Trophoblast cell (in vitro differentiated cells and primary cell): ENCODE measurements around the gene TSSK2.

Experiments used
- DNase-seq, 2 donors: peaks; one replicate each; pipeline ENCODE4 v3.0.0-alpha.2; 2016
- H2AFZ ChIP-seq: 2 replicates; pipeline ENCODE4 v1.6.1; 2013; ENCODE audit warnings: low read length, moderate library complexity, mild to moderate bottlenecking; ENCODE audit not compliant: insufficient read depth, poor library complexity
- H2AK5ac ChIP-seq: 2 replicates; pipeline ENCODE4 v1.6.1; 2013; ENCODE audit warnings: mild to moderate bottlenecking, low read length
- H2BK120ac ChIP-seq: 2 replicates; pipeline ENCODE4 v1.6.1; 2013; ENCODE audit warnings: low read length, mild to moderate bottlenecking, moderate library complexity; ENCODE audit not compliant: insufficient read depth, poor library complexity
- H2BK12ac ChIP-seq: 2 replicates; pipeline ENCODE4 v1.6.1; 2013; ENCODE audit warnings: mild to moderate bottlenecking, low read length, moderate library complexity
- H2BK5ac ChIP-seq: 2 replicates; pipeline ENCODE4 v1.6.1; 2013; ENCODE audit warnings: low read length, low read depth, moderate library complexity, mild to moderate bottlenecking; ENCODE audit not compliant: poor library complexity
- H3K14ac ChIP-seq: 2 replicates; pipeline ENCODE4 v1.6.1; 2013; ENCODE audit warnings: mild to moderate bottlenecking, low read length
- H3K18ac ChIP-seq: 2 replicates; pipeline ENCODE4 v1.6.1; 2013; ENCODE audit warnings: mild to moderate bottlenecking, low read length
- H3K23ac ChIP-seq: 2 replicates; pipeline ENCODE4 v1.6.1; 2013; ENCODE audit warnings: low read length
- H3K27ac ChIP-seq: 2 replicates; pipeline ENCODE4 v1.5.1; 2013; ENCODE audit warnings: low read depth, mild to moderate bottlenecking, inconsistent platforms, low read length, moderate library complexity
- H3K27me3 ChIP-seq: 2 replicates; pipeline ENCODE4 v1.6.1; 2013; ENCODE audit warnings: inconsistent platforms, mild to moderate bottlenecking, low read length, moderate library complexity; ENCODE audit not compliant: insufficient read depth
- H3K36me3 ChIP-seq, 2 experiments: 1 replicate in 1 of 2; 2 replicates in 1 of 2; pipeline ENCODE4 v1.6.1; 2013; ENCODE audit warnings: low read length in 2 of 2, mild to moderate bottlenecking in 2 of 2, moderate library complexity in 1 of 2; ENCODE audit not compliant: insufficient read depth in 2 of 2, control insufficient read depth in 1 of 2
- H3K4ac ChIP-seq: 2 replicates; pipeline ENCODE4 v1.6.1; 2013; ENCODE audit warnings: low read depth, mild to moderate bottlenecking, low read length, moderate library complexity
- H3K4me1 ChIP-seq, 2 experiments: 1 replicate in 1 of 2; 2 replicates in 1 of 2; pipeline ENCODE4 v1.6.1; 2013; ENCODE audit warnings: low read length in 2 of 2, mild to moderate bottlenecking in 2 of 2, moderate library complexity in 1 of 2; ENCODE audit not compliant: insufficient read depth in 2 of 2, control insufficient read depth in 1 of 2
- H3K4me2 ChIP-seq: 2 replicates; pipeline ENCODE4 v1.6.1; 2013; ENCODE audit warnings: inconsistent platforms, mild to moderate bottlenecking, low read length, moderate library complexity
- H3K4me3 ChIP-seq: 2 replicates; pipeline ENCODE4 v1.5.1; 2013; ENCODE audit warnings: mild to moderate bottlenecking, low read depth, low read length, inconsistent platforms
- H3K79me1 ChIP-seq: one replicate; pipeline ENCODE4 v1.6.1; 2013; ENCODE audit warnings: low read length
- H3K79me2 ChIP-seq: 2 replicates; pipeline ENCODE4 v1.6.1; 2013; ENCODE audit warnings: low read length, mild to moderate bottlenecking; ENCODE audit not compliant: control insufficient read depth, insufficient read depth, poor library complexity
- H3K9ac ChIP-seq: 2 replicates; pipeline ENCODE4 v1.6.1; 2013; ENCODE audit warnings: mild to moderate bottlenecking, low read length
- H3K9me3 ChIP-seq: 2 replicates; pipeline ENCODE4 v1.6.1; 2013; ENCODE audit warnings: low read depth, mild to moderate bottlenecking, control low read depth, inconsistent platforms, low read length; ENCODE audit not compliant: insufficient read depth
- H4K12ac ChIP-seq: 2 replicates; pipeline ENCODE4 v1.6.1; 2013; ENCODE audit warnings: low read depth, mild to moderate bottlenecking, low read length, moderate library complexity
- H4K8ac ChIP-seq: 2 replicates; pipeline ENCODE4 v1.6.1; 2013; ENCODE audit warnings: low read depth, mild to moderate bottlenecking, low read length, moderate library complexity
- H4K91ac ChIP-seq: one replicate; pipeline ENCODE4 v1.6.1; 2013; ENCODE audit warnings: low read depth, mild to moderate bottlenecking, low read length, moderate library complexity
- WGBS: extraction: QIAGEN DNeasy Blood & Tissue Kit; methylation state at CpG from one replicate; pipeline ENCODE4 v1.1.7; 2013; ENCODE audit warnings: missing lambda C conversion rate; ENCODE audit not compliant: insufficient read length, insufficient coverage; ENCODE audit errors: extremely low coverage; 5-methylcytosine and 5-hydroxymethylcytosine counted together

TSSK2 gene

GRCh38 chr22:19174106-19175025 lies 43.3 kb downstream of the TSSK2 start:
- H3K27ac ChIP-seq = peak overlapping the region; percentile 40
- no peak overlapping the region for H3K23ac ChIP-seq
- peaks cover 24% of the 10 kb centered on the region for H3K79me1 ChIP-seq
- H3K4me1 ChIP-seq = peaks cover 49 to 60% of the 10 kb centered on the region in 2 experiments
- no peak overlapping the region for H2AFZ ChIP-seq
- peaks cover 22 to 27% of the 10 kb centered on the region in 2 experiments for H3K36me3 ChIP-seq
- H3K79me2 ChIP-seq = peaks cover 25% of the 10 kb centered on the region
- no peak overlapping the region for H3K4ac ChIP-seq
- no peak overlapping the region for H2BK120ac ChIP-seq
- H4K12ac ChIP-seq = no peak overlapping the region
- H2BK5ac ChIP-seq = no peak overlapping the region
- no peak overlapping the region for H3K4me3 ChIP-seq
- WGBS = no CpG with 5 or more reads among the region's 14 CpGs
- H3K9ac ChIP-seq = no peak overlapping the region
- no peak overlapping the region for H3K4me2 ChIP-seq
- no peak overlapping the region for H4K91ac ChIP-seq
- DNase-seq = no peak
- H3K18ac ChIP-seq = no peak overlapping the region
- no peak overlapping the region for H4K8ac ChIP-seq
- peaks cover 11% of the 10 kb centered on the region for H3K27me3 ChIP-seq
- H2BK12ac ChIP-seq = no peak overlapping the region
- H2AK5ac ChIP-seq = no peak overlapping the region
- peaks cover 1% of the 10 kb centered on the region for H3K9me3 ChIP-seq
- H3K14ac ChIP-seq = no peak overlapping the region

- H2BK120ac ChIP-seq = no peak overlapping the region
Measured at GRCh38 chr22:19175026-19175601, 44.0 kb downstream of the TSSK2 start.

GRCh38 chr22:19175602-19176174 lies 44.6 kb downstream of the TSSK2 start:
- Histone ChIP-seq H3K23ac (no peak overlapping the region), H4K91ac (no peak overlapping the region), H3K9me3 (peaks cover 1% of the 10 kb centered on the region), H4K8ac (no peak overlapping the region), H3K27me3 (no peaks in the 10 kb centered on the region), H3K4me1 (peaks cover 46 to 60% of the 10 kb centered on the region in 2 experiments), H2BK120ac (no peak overlapping the region), H3K79me1 (peaks cover 24% of the 10 kb centered on the region), H3K18ac (no peak overlapping the region), H3K4me3 (no peak overlapping the region), H4K12ac (no peak overlapping the region), H3K4me2 (no peak overlapping the region), H2AK5ac (no peak overlapping the region), H2BK5ac (no peak overlapping the region), H2BK12ac (no peak overlapping the region), H3K14ac (no peak overlapping the region), H3K9ac (no peak overlapping the region), H3K4ac (no peak overlapping the region), H3K36me3 (peaks cover 22 to 27% of the 10 kb centered on the region in 2 experiments), H3K27ac (no peak overlapping the region), H3K79me2 (peaks cover 25% of the 10 kb centered on the region), H2AFZ (no peak overlapping the region)
- whole genome bisulfite sequencing = no CpG with 5 or more reads among the region's 21 CpGs
- DNase-seq = no peak

More at GRCh38 chr22:19175026-19175601, 44.0 kb downstream of the TSSK2 start:
- Histone ChIP-seq H3K36me3 (peaks cover 22 to 27% of the 10 kb centered on the region in 2 experiments), H3K14ac (peak overlapping the region; percentile 13), H4K8ac (no peak overlapping the region), H3K27me3 (peaks cover 4% of the 10 kb centered on the region), H3K4me1 (peaks cover 49 to 63% of the 10 kb centered on the region in 2 experiments), H2AFZ (no peak overlapping the region), H3K18ac (no peak overlapping the region), H3K4me3 (no peak overlapping the region), H3K27ac (peak overlapping the region; percentile 40), H4K12ac (no peak overlapping the region), H3K4me2 (no peak overlapping the region), H3K9ac (no peak overlapping the region), H2BK12ac (no peak overlapping the region), H2BK5ac (no peak overlapping the region), H3K79me1 (peaks cover 24% of the 10 kb centered on the region), H3K4ac (peak overlapping the region; percentile 17), H3K9me3 (peaks cover 1% of the 10 kb centered on the region), H2AK5ac (no peak overlapping the region), H3K79me2 (peaks cover 25% of the 10 kb centered on the region), H4K91ac (no peak overlapping the region), H3K23ac (no peak overlapping the region)
- WGBS = no CpG with 5 or more reads among the region's 7 CpGs
- DNase-seq = no peak

GRCh38 chr22:19176175-19176643 lies 45.1 kb downstream of the TSSK2 start:
- Histone ChIP-seq H2BK12ac (no peak overlapping the region), H3K23ac (no peak overlapping the region), H3K27me3 (no peaks in the 10 kb centered on the region), H4K12ac (no peak overlapping the region), H3K9me3 (peaks cover 1% of the 10 kb centered on the region), H2AFZ (no peak overlapping the region), H2BK5ac (no peak overlapping the region), H3K27ac (no peak overlapping the region), H3K14ac (no peak overlapping the region), H3K36me3 (peaks cover 22 to 27% of the 10 kb centered on the region in 2 experiments), H3K4me3 (no peak overlapping the region), H3K4me2 (no peak overlapping the region), H2BK120ac (no peak overlapping the region), H3K79me2 (peaks cover 25% of the 10 kb centered on the region), H3K18ac (no peak overlapping the region), H4K8ac (no peak overlapping the region), H3K4ac (no peak overlapping the region), H3K9ac (no peak overlapping the region), H3K79me1 (peaks cover 19% of the 10 kb centered on the region), H2AK5ac (no peak overlapping the region), H3K4me1 (peaks cover 43 to 56% of the 10 kb centered on the region in 2 experiments), H4K91ac (no peak overlapping the region)
- no CpG with 5 or more reads among the region's 12 CpGs for WGBS
- no peak for DNase-seq
